GM18508 (cell line): ENCODE data around the gene CDH23.

Source experiments
- ATAC-seq: cut with Tn5 transposase; IDR thresholded peaks from one replicate; pipeline ENCODE4 v1.9.1; 2021; ENCODE audit warnings: moderate number of reproducible peaks; ENCODE audit not compliant: insufficient read depth, unreplicated experiment

The CDH23 gene

DNA sequence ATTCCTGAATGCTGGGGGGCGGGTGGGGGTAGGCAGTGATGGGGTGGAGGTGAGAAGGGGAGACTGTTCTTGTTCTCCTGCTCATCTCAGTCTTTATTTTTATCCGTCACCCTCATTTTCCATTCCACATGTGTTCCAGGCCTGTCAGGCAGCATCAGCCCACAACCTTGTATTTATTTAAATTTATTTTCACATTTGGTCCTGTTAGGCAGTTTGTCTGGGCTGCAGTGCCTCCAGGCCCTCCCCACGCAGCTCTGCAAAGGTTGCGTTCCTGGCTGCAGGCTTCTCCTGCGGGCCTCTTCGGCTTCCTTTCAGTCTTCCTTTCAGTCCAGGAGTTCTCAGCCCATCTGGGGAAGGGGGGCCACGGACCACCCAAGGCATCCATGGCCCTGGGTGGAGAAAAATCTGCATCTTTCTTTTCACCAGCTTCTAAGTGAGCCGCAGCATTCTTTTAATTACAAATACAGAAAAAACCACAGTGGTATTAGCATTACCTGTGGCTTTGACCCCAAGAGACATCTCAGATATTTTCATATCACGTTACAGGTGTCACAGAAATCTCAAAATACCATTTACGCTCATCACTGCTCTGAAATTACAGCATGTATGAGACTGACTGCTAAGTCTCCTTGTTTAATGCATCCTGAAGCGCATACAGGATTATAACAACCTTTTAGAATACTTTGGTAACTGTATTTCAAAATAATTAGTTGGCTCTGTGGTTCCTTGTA is 228.9 kb downstream of the CDH23 start:
- no peak for ATAC-seq

DNA sequence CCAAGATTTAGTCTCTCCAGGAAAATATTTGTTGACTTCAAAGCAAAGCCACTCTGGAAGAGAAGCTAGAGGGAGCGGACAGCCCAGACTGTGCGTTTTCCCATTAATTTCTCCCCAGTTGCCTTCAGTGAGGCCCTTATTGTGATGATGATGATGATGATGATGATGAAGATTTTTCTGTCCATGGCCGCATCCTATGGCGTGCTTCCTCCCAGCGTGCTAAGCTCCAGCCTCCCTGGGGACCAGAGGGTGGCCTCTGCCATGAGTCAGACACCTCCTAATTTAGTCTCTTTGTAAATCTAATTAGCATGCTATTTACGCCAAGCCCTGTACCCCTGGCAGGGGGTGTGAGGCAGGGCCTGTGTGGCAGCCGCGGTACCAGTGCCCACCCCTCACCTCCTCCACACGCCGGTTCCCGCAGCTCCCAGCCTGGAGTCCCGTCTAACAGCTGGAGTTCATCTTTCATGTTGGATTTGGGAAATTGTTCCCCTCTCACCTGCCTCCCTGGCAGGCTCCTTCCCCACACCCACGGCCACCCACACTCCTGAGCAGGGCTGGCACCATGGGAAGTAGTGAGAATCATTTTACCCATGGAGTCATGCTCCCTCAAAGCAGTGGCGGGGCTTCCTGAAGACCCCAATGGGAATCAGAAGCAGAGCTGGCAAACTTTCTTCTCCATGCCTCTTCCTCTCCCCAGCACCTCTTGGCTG is 230.7 kb downstream of the CDH23 start:
- ATAC-seq, result no peak

DNA sequence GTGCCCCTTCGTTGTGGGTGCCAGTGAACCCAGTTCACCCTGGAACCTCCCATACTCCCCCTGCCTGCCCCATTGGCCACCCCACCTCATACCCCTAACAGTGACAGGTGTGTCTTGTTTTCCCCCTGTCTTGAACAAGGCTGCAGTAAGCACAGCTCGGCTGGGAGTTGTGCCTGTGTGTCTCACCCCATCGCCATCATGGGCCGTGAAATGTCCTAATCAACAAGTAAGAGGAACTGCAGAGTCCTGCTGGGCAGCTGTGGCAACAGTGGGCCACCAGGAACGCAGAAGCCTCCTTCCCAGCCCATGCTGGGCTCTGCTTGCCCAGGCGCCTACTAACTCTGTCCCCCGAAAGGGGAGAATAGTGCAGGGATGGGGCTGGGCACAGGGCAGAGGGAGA is 231.2 kb downstream of the CDH23 start:
- no peak for ATAC-seq

DNA sequence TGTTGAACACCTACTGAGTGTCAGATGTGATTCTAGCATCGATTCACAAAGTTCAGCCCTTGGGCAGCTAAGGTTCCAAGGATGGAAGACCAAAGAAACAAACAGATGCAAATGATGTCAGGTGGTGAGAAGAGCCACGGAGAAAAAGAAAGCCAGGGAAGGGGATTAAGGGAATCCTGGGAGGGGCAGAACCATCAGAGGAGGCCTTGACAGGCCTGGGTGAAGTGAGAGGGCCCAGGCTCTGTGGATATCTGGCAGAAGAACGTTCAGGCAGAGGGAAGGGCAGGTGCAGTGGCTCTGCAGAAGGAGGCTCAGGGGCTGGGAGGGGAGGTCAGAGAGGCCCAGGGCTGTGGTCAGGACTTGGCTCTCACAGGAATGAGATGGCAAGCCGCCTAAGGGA is 232.4 kb downstream of the CDH23 start:
- no peak for ATAC-seq

DNA sequence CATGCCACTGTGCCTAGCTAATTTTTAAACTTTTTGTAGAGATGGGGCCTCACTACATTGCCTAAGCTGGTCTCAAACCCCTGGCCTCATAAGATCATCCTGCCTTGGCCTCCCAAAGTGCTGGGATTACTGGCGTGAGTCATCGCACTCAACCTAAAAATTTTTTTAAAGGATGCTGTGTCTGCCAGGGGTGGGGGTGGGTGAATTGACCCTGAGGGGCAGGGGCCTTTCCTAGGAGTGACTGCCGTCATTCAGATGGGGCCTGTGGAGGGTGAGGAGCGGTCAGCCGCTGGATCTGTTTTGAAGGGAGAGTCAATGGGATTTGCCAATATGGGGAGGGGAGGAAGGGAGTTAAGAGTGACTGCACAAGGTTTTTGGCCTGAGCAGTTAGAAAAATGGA is 233.4 kb downstream of the CDH23 start:
- ATAC-seq, result no peak

DNA sequence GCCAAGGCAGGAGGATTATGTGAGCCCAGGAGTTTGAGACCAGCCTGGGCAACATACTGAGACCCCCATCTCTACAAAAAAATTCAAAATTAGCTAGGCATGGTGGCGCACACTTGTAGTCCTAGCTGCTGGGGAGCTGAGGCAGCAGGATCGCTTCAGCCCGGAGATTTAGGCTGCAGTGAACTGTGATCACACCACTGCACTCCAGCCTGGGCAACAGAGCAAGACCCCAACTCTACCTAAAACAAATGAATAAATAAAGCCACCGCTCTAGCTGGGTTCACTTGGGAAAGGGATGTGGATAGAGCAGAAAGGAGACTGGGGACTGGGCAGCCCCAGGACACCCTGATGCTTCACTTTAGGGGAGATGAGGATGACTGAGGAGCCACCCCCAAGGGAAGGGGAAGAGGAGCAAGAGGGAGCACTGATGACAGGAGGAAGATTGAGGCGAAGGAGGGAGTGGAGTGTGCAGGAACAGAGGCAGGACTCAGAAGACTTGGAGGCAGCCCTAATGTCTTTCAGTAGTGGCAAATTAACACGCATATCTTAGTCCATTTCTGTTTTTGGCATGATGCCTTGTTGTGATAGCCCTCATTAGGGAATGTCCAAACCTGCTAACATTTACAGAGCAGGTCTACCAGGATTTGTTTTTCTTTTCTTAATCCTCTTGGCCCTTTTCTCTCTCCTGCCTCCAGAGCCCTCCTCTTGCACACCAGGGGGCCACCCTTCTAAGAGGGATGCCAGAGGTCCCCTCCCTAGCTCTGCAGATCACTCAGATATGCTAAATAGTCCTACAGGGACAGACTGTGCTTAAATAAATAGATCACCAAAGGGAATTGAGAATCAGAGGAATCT is 234.5 kb downstream of the CDH23 start:
- no peak for ATAC-seq

DNA sequence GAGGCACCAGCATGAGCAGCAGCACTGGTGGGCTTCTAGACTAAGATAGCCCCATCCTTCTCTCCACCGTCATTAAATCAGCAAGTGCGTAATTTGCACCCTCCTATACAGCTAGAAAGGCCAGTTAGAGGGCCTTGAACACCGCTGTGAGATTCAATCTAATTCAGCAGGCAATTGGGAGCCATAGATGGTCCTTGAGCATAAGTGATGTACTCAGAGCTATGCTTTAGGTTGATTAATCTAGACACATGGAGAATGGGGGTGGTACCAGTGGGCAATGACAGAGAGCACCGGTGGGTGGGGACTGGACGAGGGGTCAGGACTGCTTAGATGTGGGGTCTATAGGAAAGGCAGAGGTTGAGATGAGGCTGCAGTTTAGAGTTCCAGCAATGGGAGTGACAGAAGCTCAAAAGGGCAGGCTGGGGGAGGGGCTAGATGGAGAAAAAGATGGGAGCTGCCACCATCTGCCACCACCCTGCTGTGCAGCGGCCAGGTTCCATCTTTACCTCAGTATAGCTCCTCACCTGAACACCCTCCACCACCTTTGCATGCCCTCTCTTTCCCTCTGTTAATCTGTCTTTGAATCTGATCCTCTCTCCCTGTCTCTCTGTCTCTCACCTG is 235.6 kb downstream of the CDH23 start:
- no peak for ATAC-seq

DNA sequence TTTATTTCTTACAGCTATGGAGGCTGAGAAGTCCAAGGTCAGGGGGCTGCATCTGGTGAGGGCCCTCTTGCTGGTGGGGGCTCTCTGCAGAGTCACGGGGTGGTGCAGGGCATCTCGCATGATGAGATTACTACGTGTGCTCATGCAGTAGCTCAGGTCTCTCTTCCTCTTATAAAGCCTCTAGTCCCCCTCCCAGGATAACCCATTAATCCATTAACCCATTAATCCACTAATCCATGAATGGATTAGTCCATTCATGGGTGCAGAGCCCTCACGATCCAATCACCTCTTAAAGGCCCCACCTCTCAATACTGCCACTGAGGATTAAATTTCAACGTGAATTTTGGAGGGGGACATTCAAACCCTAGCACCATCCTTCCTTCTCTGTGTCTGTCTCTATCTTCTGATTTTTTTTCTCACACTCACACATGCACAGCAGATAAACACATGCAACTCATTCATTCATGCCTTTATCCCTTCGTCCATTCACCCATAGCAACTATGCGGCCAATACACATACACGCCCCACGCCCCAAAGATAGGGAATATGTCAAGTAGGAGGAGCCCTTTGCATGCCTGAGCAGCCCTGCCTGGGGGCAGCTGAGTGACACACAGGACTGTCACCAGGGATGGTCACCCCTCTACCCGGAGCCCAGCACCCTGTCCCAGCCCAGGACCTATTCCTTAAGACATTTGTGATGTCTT is 236.3 kb downstream of the CDH23 start:
- ATAC-seq, result no peak

DNA sequence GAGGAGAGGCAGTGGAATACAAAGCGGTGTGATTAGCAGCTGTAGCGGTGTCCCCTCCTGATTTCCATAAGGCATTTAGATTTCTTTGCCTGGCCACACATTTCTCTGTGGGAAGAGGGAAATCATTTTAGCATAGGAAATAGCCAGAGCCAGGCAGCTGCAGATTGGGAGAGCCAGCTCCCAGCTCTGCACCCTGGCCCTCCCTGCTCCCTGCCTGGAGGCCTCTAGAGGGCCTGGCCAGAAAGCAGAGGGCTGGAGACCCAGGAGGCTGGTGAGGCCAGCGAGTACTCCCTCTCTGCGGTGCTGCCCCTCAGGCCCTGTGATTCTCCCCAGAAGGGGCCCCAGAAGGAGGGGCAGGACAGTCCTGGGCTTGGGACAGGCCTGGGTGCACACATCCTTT is 237.2 kb downstream of the CDH23 start:
- ATAC-seq, result no peak

DNA sequence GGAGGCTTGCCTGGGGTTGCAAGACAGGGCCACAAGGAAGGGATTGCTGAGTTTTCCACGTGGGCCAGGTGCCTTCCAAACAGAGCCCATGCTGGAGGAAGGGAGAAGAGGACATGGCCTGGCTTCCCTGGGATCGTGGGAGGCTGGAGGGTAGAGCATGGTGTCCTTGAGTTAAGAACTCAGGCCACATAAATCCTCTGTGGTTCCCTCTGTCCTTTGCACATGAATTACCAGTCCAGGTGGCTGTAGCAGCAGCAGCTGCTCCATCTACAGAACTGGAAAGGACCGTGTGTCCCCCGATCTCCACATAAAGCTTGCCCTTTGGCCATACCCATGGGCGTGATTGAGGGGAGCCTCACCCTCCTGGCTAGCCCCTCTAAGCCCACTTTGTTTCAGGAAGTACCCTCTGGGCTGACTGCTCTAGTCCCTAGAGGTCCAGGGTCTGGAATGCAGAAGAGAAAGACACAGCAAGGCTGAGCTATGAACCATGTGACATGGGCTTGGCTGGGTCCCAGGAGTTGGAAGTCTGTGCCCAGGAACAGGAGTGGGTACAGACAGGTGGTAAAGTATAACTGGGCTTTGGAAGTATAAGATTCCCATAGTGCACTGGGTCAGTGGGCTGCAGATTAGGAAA is 237.9 kb downstream of the CDH23 start:
- no peak for ATAC-seq

DNA sequence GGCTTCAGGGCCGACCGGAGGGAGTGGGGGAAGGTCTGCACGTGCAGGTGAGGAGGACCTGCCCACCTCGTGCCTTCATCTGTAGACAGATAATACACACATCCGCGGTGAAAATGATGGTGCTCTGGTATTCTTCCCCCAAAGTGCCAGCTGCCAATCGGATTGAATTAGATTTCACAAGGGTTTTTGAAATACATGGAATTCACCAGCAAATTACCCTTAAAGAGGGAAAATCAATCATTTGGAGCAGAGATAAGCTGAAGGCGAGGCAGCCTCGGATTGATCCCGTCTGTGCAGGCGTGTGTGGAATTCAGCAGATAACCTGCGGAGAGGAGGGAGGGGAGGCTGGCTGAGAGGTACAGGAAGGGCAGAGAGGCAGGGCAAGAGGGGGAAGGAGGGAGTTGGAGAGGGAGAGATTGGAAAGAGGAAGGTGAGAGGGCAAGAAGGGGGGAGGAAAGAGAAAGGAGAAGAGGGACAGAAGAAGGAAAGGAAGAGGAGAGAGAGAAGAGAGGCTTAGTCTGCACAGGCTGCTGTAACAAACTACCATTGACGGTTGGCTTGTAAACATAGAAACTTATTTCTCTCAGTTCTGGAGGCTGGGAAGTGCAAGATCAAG is 238.6 kb downstream of the CDH23 start:
- ATAC-seq, result no peak

DNA sequence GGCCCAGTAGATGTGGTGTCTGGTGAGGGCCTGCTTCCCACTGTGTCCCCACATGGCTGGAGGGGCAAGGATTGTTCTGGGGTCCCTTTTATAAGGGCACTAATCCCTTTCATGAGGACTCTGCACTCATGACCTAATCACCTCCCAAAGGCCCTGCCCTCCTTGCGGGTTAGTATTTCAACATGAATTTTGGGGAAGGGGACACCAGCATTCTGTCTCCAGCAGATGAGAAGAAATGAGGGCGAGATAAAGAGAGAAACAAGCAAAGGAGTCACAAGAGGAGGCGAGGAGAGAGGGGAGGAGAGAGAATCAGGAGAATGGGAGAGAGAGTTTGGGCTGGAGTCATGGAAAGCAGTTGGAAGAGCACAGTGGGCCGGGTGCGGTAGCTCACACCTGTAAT is 239.1 kb downstream of the CDH23 start:
- ATAC-seq, result no peak

DNA sequence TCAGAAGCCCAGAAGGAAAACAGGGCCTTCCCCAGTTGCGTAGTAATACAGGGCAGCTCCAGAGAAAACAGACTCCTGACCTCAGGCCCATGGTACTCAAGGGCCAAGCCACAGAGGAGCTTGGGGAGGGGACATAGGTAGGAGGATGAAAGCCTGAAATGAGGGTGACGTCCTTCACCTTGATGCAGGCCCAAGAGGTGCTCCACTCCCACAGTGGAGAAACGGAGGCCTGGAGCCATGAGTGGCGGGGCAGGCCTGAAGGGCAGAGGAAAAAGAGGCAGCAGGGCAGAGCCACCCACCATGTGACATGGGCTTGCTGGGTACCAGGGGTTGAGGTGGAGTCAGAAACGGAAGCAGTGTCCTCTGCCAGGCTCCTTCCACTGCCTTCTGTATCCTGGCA is 239.9 kb downstream of the CDH23 start:
- no peak for ATAC-seq

DNA sequence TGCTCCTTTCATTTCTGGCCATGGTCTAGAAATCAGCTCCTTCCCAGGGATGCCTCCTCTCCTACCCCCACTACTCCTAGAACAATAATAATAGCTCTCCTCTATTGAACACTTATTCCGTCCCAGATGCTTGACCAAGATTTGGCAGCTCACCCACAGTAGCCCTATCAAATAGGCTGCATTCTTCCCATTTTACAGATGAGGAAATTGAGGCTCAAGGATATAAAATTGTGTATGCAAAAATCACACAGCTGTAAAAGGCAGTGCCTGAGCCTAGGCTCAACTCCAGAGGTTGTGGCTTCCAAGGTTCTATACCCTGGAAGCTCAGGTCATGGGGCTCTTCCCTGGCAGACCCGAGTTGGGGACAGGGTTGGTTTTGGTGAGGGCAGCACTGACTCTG is 240.6 kb downstream of the CDH23 start:
- no peak for ATAC-seq

DNA sequence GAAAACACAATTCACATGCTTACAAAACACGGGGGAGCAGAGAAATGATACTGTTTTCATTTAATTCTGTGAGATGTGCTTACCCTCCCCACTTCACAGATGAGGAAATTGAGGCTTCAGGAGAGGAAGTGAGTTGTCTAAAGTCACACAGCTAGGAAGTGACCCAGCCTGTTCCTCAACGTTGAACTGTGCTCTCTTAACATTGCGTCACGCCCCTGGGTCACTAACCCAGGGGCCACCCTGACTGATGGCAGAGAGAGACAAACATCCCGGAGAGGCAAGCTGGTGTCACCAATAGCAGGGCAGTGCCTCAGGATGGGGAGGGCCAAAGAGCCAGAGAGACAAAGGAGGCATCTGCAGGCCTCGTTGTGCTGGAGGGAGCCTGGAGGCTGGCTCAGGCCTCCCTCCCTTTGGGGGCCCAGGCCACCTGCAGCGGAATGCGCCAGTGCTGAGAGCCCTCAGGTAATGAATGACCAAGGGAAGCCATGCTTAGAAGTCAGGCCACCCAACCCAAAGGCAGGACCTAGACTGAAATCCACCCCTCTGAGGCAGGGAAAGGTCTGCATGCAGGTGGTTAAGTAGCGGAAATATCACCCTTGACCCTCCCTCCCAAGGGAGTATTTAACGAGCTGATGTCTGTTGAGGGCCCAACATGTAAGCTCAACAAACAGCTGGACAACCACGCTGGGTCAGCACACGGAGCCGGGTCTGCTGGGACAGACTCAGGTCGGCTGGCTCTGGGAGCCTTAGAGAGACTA is 241.5 kb downstream of the CDH23 start:
- ATAC-seq, result no peak

DNA sequence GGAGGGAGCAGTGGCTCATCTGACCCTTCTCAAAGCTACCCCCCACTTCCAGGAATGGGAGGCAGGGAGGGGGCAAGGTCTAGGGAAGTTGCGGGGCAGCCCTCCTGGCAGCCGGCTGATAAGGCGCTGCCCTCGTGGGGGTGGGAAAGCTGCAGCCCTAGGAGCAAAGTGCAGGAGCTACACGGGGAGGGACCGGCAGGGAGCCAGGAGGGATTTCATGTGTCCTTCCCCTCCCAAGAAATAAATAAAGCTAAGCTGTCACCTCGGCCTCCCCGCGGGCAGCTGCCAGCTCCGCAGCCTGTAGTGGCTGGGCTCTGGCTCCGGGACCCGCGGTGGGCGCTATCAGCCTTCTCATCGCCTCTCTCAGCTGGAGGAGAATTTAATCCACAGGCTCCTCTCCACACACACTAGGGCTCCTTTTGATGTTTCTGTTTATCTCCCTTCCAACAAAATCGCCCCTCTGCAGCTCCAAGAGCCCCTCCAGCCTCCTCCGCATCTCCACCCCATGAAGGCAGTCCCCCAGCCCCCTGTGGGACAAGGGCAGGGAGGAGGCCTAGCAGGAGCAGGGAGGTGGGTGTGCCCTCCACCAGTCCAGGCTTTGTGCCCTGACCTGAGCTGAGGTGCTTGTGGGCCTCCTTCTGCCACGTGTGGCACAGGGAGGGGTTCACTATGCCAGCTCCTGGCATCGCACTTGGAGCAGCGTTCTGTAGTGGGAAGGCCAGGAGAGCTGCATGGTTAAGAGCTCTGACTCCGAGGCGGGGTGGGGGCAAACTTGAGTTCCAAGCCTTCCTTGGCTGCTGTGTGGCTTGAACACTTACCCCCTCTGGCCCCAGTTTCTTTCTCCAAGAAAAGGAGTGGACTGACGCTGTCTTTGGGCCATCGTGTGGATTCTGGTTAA is 242.4 kb downstream of the CDH23 start:
- ATAC-seq, result no peak

DNA sequence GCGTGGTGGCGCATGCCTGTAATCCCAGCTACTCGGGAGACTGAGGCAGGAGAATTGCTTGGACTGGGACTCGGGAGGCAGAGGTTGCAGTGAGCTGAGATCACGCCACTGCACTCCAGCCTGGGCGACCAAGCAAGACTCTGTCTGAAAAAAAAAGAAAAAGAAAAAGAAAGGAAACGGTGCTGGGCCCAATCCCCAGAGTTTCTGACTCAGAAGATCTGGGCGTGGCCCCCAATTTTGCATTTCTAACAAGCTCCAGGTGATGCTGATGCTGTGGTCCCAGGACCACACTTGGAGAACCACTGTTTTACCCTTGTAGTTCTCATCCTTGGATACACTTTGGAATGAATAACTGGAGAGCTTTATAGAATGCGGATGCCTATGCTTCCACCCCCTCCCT is 243.9 kb downstream of the CDH23 start:
- no peak for ATAC-seq

DNA sequence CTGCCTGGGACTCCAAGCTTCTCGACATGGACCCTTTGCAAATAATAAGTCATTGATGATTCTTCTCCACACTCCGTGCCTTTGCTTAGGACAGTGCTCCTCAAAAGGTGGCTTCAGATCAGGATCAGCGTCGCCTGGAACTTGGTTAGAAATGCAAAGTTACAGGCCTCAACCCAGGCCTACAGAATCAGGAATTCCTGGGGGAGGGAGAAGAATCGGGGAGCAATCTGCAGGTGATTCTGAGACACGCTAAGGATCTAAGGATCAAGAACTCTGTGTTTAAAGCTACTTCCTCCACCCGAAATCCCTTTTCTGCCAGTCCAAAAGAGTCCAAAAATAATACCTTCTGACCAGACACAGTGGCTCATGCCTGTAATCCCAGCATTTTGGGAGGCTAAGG is 244.7 kb downstream of the CDH23 start:
- no peak for ATAC-seq
